Liver (tissue), 9 donors: ENCODE measurements around the gene BRWD1. TPM values are rescaled to one million over a fixed set of nuclear protein-coding genes. Genes with fewer than 3 reads are reported as not detected.

ENCODE experiments used
- DNase-seq: peaks from one replicate; pipeline ENCODE4 v3.0.0-alpha.2; 2017; ENCODE audit warnings: low spot score
- H3K27ac ChIP-seq, 2 donors: one replicate each; pipeline ENCODE4 v1.7.0; 2013; ENCODE audit warnings: inconsistent platforms in 2 of 2, low read length in 2 of 2, control low read depth in 1 of 2, low read depth in 1 of 2, mild to moderate bottlenecking in 1 of 2
- H3K27me3 ChIP-seq, 4 donors: one replicate each; pipeline versions ENCODE4 v1.6.1 to v1.7.0; 2013; ENCODE audit warnings: low read length in 3 of 4, inconsistent platforms in 1 of 4, mild to moderate bottlenecking in 1 of 4, moderate library complexity in 1 of 4; ENCODE audit not compliant: control insufficient read depth in 4 of 4, insufficient read depth in 4 of 4
- H3K36me3 ChIP-seq, 4 donors: one replicate each; pipeline versions ENCODE4 v1.6.1 to v1.7.0; 2013; ENCODE audit warnings: low read length in 3 of 4, mild to moderate bottlenecking in 3 of 4, low read depth in 1 of 4, moderate library complexity in 1 of 4; ENCODE audit not compliant: control insufficient read depth in 4 of 4, insufficient read depth in 3 of 4
- H3K4me1 ChIP-seq, 4 donors: one replicate each; pipeline versions ENCODE4 v1.6.1 to v1.7.0; 2013; ENCODE audit warnings: low read length in 3 of 4, mild to moderate bottlenecking in 3 of 4, moderate library complexity in 1 of 4; ENCODE audit not compliant: control insufficient read depth in 4 of 4, insufficient read depth in 4 of 4
- H3K4me3 ChIP-seq, 3 donors: one replicate each; pipeline versions ENCODE4 v1.6.1 to v1.7.0; 2013; ENCODE audit warnings: low read length in 3 of 3, control low read depth in 1 of 3, low read depth in 1 of 3, mild to moderate bottlenecking in 1 of 3
- H3K9ac ChIP-seq, 2 donors: one replicate each; pipeline ENCODE4 v1.7.0; 2013; ENCODE audit warnings: low read length in 2 of 2, mild to moderate bottlenecking in 2 of 2, moderate library complexity in 2 of 2, control low read depth in 1 of 2, low read depth in 1 of 2
- H3K9me3 ChIP-seq, 4 donors: one replicate each; pipeline versions ENCODE4 v1.6.1 to v1.7.0; 2013; ENCODE audit warnings: low read length in 3 of 4; ENCODE audit not compliant: control insufficient read depth in 4 of 4
- EGR1 ChIP-seq, 2 donors: IDR thresholded peaks; 2 replicates each; pipeline ENCODE4 v1.6.1; 2016 to 2018; ENCODE audit warnings: antibody characterized with exemption in 2 of 2, low read depth in 2 of 2
- FOXA1 ChIP-seq: IDR thresholded peaks from 2 replicates; pipeline ENCODE4 v1.6.1; 2016; ENCODE audit warnings: antibody characterized with exemption
- FOXA2 ChIP-seq: IDR thresholded peaks from 2 replicates; pipeline ENCODE4 v1.6.1; 2016; ENCODE audit warnings: antibody characterized with exemption
- GABPA ChIP-seq, 2 donors: IDR thresholded peaks in 1 of 2; conservative IDR thresholded peaks in 1 of 2; 2 replicates each; pipeline ENCODE4 v1.6.1; 2016; ENCODE audit warnings: antibody characterized with exemption in 2 of 2, mild to moderate bottlenecking in 1 of 2, moderate library complexity in 1 of 2
- JUND ChIP-seq, 2 donors: IDR thresholded peaks; 2 replicates each; pipeline ENCODE4 v1.6.1; 2016; ENCODE audit warnings: antibody characterized with exemption in 2 of 2
- NR2F2 ChIP-seq: IDR thresholded peaks from 2 replicates; pipeline ENCODE4 v1.6.1; 2016; ENCODE audit warnings: antibody characterized with exemption
- RAD21 ChIP-seq, 2 donors: IDR thresholded peaks; 2 replicates each; pipeline ENCODE4 v1.6.1; 2016; ENCODE audit warnings: antibody characterized with exemption in 2 of 2, mild to moderate bottlenecking in 2 of 2
- RXRA ChIP-seq, 2 donors: IDR thresholded peaks; 2 replicates each; pipeline ENCODE4 v1.6.1; 2017 to 2018; ENCODE audit warnings: antibody characterized with exemption in 2 of 2, mild to moderate bottlenecking in 1 of 2
- SP1 ChIP-seq: IDR thresholded peaks from 2 replicates; pipeline ENCODE4 v1.6.1; 2018; ENCODE audit warnings: antibody characterized with exemption, mild to moderate bottlenecking
- TAF1 ChIP-seq: conservative IDR thresholded peaks from 2 replicates; pipeline ENCODE4 v1.6.1; 2016; ENCODE audit warnings: antibody characterized with exemption, mild to moderate bottlenecking
- YY1 ChIP-seq: IDR thresholded peaks from 2 replicates; pipeline ENCODE4 v1.6.1; 2016; ENCODE audit warnings: antibody characterized with exemption, mild to moderate bottlenecking
- WGBS: extraction: QIAGEN DNeasy Blood & Tissue Kit; methylation state at CpG from one replicate; pipeline ENCODE4 v1.1.7; 2013; 5-methylcytosine and 5-hydroxymethylcytosine counted together
- polyA plus RNA-seq, 2 donors: library from polyadenylated mRNA; stranded (reverse) in 1 of 2; unstranded in 1 of 2; fragments of 200-250 nt in 1 of 2; fragments of >200 nt in 1 of 2; fragmentation: Nextera tagmentation in 1 of 2; extraction: Ambion mirVana in 1 of 2; gene quantifications; one replicate each; pipeline versions ENCODE4 v1.2.1 to v1.2.3, GENCODE V29; 2013 to 2015
- total RNA-seq, 2 donors: library from RNA; depleted of rRNA; stranded (reverse); fragments of >200 nt; gene quantifications; one replicate each; pipeline ENCODE4 v1.2.3, GENCODE V29; 2014
- TF ChIP-seq, protein P1 (sequence below): IDR thresholded peaks from 2 replicates; pipeline ENCODE4 v1.6.1; 2016; ENCODE audit warnings: antibody characterized with exemption
- TF ChIP-seq, protein P2 (sequence below): IDR thresholded peaks from 2 replicates; pipeline ENCODE4 v1.6.1; 2016; ENCODE audit warnings: antibody characterized with exemption
- TF ChIP-seq, protein P3 (sequence below): IDR thresholded peaks from 2 replicates; pipeline ENCODE4 v1.6.1; 2016; ENCODE audit warnings: antibody characterized with exemption
- TF ChIP-seq, protein P4 (sequence below): IDR thresholded peaks from 2 replicates; pipeline ENCODE4 v1.6.1; 2016; ENCODE audit warnings: antibody characterized with exemption, mild to moderate bottlenecking
- TF ChIP-seq, protein P5 (sequence below): fragments of 150-350 bp; IDR thresholded peaks from 2 replicates; pipeline ENCODE4 v1.5.1; 2017; ENCODE audit warnings: improper control_type of control experiment, low read depth, low read length; ENCODE audit not compliant: missing input control
- donor health status: healthy.
- donor health status: healthy.
- donor health status: healthy.
- donor health status: healthy.
- donor health status: healthy.

Gene BRWD1
- total and polyA plus RNA-seq, 4 donors = 5.2 to 56.6 (median 20.9) TPM

DNA sequence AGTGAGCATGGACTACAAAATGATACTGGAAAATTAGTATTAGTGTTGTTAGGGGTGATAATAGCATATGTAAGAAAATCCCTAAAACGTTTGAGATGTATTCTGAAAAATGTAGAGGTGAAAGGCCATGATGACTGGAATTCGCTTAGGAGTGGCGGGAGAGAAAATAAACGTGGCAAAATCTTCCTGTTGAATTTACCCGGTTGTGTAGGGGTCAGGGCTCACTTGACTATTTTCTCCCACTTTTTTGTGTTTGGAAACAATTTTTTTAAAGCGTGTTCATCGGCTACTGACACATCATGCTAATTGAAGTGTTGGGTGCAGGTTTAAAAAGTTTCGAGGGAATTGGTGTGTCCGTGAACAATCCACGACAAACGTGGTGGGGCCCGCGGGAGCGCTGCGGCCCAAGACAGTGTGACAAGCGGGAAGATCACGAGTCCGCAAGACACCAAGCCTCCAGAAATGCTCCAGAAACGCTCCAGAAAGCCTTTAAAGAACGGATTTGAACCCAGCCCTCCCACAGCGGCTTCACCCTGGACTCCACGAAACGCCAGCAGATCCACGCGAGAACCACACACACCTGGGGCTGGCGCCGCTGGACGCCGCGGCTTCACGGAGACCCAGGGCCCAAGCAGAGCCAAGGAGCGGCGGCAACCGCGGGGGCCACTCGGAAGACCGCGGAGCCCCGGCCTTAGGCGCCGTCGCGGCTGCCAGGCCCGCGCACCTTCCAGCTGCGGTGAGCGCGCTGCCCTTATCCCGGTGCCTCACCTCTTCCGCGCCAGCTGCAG, 130.8 kb downstream of the BRWD1 start:
- TF ChIP-seq, protein P1, sequence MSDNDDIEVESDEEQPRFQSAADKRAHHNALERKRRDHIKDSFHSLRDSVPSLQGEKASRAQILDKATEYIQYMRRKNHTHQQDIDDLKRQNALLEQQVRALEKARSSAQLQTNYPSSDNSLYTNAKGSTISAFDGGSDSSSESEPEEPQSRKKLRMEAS = no peak
- TF ChIP-seq FOXA2 (no peak), YY1 (no peak), FOXA1 (no peak), NR2F2 (no peak)
- TF ChIP-seq, protein P2, sequence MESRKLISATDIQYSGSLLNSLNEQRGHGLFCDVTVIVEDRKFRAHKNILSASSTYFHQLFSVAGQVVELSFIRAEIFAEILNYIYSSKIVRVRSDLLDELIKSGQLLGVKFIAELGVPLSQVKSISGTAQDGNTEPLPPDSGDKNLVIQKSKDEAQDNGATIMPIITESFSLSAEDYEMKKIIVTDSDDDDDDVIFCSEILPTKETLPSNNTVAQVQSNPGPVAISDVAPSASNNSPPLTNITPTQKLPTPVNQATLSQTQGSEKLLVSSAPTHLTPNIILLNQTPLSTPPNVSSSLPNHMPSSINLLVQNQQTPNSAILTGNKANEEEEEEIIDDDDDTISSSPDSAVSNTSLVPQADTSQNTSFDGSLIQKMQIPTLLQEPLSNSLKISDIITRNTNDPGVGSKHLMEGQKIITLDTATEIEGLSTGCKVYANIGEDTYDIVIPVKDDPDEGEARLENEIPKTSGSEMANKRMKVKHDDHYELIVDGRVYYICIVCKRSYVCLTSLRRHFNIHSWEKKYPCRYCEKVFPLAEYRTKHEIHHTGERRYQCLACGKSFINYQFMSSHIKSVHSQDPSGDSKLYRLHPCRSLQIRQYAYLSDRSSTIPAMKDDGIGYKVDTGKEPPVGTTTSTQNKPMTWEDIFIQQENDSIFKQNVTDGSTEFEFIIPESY = no peak
- TF ChIP-seq, protein P3, sequence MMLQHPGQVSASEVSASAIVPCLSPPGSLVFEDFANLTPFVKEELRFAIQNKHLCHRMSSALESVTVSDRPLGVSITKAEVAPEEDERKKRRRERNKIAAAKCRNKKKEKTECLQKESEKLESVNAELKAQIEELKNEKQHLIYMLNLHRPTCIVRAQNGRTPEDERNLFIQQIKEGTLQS = no peak
- TF ChIP-seq, protein P4, sequence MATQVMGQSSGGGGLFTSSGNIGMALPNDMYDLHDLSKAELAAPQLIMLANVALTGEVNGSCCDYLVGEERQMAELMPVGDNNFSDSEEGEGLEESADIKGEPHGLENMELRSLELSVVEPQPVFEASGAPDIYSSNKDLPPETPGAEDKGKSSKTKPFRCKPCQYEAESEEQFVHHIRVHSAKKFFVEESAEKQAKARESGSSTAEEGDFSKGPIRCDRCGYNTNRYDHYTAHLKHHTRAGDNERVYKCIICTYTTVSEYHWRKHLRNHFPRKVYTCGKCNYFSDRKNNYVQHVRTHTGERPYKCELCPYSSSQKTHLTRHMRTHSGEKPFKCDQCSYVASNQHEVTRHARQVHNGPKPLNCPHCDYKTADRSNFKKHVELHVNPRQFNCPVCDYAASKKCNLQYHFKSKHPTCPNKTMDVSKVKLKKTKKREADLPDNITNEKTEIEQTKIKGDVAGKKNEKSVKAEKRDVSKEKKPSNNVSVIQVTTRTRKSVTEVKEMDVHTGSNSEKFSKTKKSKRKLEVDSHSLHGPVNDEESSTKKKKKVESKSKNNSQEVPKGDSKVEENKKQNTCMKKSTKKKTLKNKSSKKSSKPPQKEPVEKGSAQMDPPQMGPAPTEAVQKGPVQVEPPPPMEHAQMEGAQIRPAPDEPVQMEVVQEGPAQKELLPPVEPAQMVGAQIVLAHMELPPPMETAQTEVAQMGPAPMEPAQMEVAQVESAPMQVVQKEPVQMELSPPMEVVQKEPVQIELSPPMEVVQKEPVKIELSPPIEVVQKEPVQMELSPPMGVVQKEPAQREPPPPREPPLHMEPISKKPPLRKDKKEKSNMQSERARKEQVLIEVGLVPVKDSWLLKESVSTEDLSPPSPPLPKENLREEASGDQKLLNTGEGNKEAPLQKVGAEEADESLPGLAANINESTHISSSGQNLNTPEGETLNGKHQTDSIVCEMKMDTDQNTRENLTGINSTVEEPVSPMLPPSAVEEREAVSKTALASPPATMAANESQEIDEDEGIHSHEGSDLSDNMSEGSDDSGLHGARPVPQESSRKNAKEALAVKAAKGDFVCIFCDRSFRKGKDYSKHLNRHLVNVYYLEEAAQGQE = no peak
- WGBS = under 1% methylated on average over 51 of the region's 51 CpGs
- Histone ChIP-seq H3K27ac (peak overlapping the region; percentile 92 to 96), H3K9me3 (no peaks in the 10 kb centered on the region), H3K4me3 (peak overlapping the region; percentile 80 to 95 (median 82)), H3K36me3 (peaks cover 0 to 10% (median 0%) of the 10 kb centered on the region in 4 donors), H3K27me3 (no peaks in the 10 kb centered on the region), H3K9ac (peak overlapping the region; percentile 82 to 84), H3K4me1 (peaks cover 1 to 20% (median 15%) of the 10 kb centered on the region in 4 donors)
- DNase-seq = peak; percentile 45

DNA sequence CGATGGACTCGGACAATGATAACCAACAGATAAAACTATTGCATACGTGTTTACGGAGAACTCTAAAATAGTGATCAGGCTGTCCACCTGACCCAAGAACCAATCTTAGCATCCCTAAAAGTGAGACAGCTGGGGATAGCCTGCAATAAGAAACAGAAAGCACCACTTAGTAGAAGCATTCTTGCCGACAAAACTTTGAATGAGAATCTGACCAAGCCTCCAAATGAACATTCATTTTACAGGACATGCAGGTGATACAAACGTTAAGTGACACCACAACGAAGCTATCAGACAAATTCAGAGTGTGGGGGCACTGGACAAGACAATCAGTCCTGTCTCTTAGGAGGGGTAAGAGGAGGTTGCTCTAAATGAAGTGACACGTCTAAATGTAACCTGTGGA, 131.4 kb downstream of the BRWD1 start:
- H3K9me3 ChIP-seq = no peaks in the 10 kb centered on the region
- peak overlapping the region in 2 of 3 donors; percentile 80 to 95 for H3K4me3 ChIP-seq
- H3K27me3 ChIP-seq = no peaks in the 10 kb centered on the region
- H3K36me3 ChIP-seq = peaks cover 0 to 10% (median under 1%) of the 10 kb centered on the region in 4 donors
- no peak for DNase-seq
- WGBS = 56% methylated on average over 8 of the region's 8 CpGs
- H3K4me1 ChIP-seq = peaks cover 1 to 20% (median 15%) of the 10 kb centered on the region in 4 donors
- peak overlapping the region; percentile 53 to 82 for H3K9ac ChIP-seq
- H3K27ac ChIP-seq = no peak overlapping the region
- TF ChIP-seq, protein P3 = no peak
- TF ChIP-seq RXRA (IDR thresholded peaks at IDR 0.05) (no peak), TAF1 (no peak), RAD21 (IDR thresholded peaks at IDR 0.05) (no peak), JUND (IDR thresholded peaks at IDR 0.05) (no peak), SP1 (no peak), FOXA2 (no peak), NR2F2 (no peak), YY1 (no peak), EGR1 (IDR thresholded peaks at IDR 0.05; ENCODE audit: low read depth in 2 of 2) (no peak), FOXA1 (no peak), GABPA (IDR thresholded peaks at IDR 0.05 in 1 of 2, conservative IDR thresholded peaks at IDR 0.05 in 1 of 2) (no peak)
- TF ChIP-seq, protein P2 = no peak
- TF ChIP-seq, protein P5, sequence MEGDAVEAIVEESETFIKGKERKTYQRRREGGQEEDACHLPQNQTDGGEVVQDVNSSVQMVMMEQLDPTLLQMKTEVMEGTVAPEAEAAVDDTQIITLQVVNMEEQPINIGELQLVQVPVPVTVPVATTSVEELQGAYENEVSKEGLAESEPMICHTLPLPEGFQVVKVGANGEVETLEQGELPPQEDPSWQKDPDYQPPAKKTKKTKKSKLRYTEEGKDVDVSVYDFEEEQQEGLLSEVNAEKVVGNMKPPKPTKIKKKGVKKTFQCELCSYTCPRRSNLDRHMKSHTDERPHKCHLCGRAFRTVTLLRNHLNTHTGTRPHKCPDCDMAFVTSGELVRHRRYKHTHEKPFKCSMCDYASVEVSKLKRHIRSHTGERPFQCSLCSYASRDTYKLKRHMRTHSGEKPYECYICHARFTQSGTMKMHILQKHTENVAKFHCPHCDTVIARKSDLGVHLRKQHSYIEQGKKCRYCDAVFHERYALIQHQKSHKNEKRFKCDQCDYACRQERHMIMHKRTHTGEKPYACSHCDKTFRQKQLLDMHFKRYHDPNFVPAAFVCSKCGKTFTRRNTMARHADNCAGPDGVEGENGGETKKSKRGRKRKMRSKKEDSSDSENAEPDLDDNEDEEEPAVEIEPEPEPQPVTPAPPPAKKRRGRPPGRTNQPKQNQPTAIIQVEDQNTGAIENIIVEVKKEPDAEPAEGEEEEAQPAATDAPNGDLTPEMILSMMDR = no peak
- TF ChIP-seq, protein P4 = no peak
